Jurkat, Clone E6-1 (cell line): ENCODE measurements around the gene TRANK1.
"Not testable (repeated sequence)": the region's sequence is repeated elsewhere in the genome, so short reads cannot be mapped to it uniquely, and the experiment has no call there.

ENCODE experiments used
- DNase-seq: peaks from one replicate; pipeline ENCODE4 v3.0.0-alpha.2; 2011; ENCODE audit warnings: low read depth, low spot score
- H3K4me3 ChIP-seq: 2 replicates; pipeline ENCODE4 v1.5.1; 2011; ENCODE audit warnings: mild to moderate bottlenecking, low read length, control low read depth, moderate library complexity

Gene TRANK1

GRCh38 chr3:36923981-36924743, 20.7 kb downstream of the TRANK1 start:
- H3K4me3 ChIP-seq = no peak overlapping the region

GRCh38 chr3:36923523-36923943, 21.3 kb downstream of the TRANK1 start:
- no peak overlapping the region for H3K4me3 ChIP-seq
- DNase-seq = no peak

More at GRCh38 chr3:36923981-36924743, 20.7 kb downstream of the TRANK1 start:
- no peak for DNase-seq

GRCh38 chr3:36920884-36921567, 23.8 kb downstream of the TRANK1 start:
- H3K4me3 ChIP-seq = no peak overlapping the region
- DNase-seq = no peak

GRCh38 chr3:36919439-36920160, 25.3 kb downstream of the TRANK1 start:
- DNase-seq = no peak
- no peak overlapping the region for H3K4me3 ChIP-seq

GRCh38 chr3:36918050-36918449, 26.8 kb downstream of the TRANK1 start:
- H3K4me3 ChIP-seq = no peak overlapping the region
- no peak for DNase-seq

- peak; percentile 89 for DNase-seq
- peak overlapping the region; percentile 36 for H3K4me3 ChIP-seq
Observed at GRCh38 chr3:36911990-36912804, 32.7 kb downstream of the TRANK1 start.

- DNase-seq = no peak
Observed at GRCh38 chr3:36909666-36910065, 35.2 kb downstream of the TRANK1 start.

GRCh38 chr3:36909181-36909580, 35.7 kb downstream of the TRANK1 start:
- no peak for DNase-seq
- no peak overlapping the region for H3K4me3 ChIP-seq

More at GRCh38 chr3:36909666-36910065, 35.2 kb downstream of the TRANK1 start:
- no peak overlapping the region for H3K4me3 ChIP-seq

- peak overlapping the region; percentile 52 for H3K4me3 ChIP-seq
- no peak for DNase-seq
Observed at GRCh38 chr3:36908647-36909180, 36.1 kb downstream of the TRANK1 start.

- peak overlapping the region; percentile 52 for H3K4me3 ChIP-seq
- peak; percentile 42 for DNase-seq
Observed at GRCh38 chr3:36907911-36908646, 36.8 kb downstream of the TRANK1 start.

- no peak overlapping the region for H3K4me3 ChIP-seq
- DNase-seq = peak; percentile 72
Observed at GRCh38 chr3:36906504-36907149, 38.2 kb downstream of the TRANK1 start.

GRCh38 chr3:36905545-36905944, 39.3 kb downstream of the TRANK1 start:
- no peak for DNase-seq
- no peak overlapping the region for H3K4me3 ChIP-seq

GRCh38 chr3:36904641-36905040, 40.2 kb downstream of the TRANK1 start:
- no peak for DNase-seq
- no peak overlapping the region for H3K4me3 ChIP-seq

GRCh38 chr3:36904065-36904464, 40.8 kb downstream of the TRANK1 start:
- not testable (repeated sequence) for H3K4me3 ChIP-seq

GRCh38 chr3:36903119-36903882, 41.6 kb downstream of the TRANK1 start:
- no peak for DNase-seq
- H3K4me3 ChIP-seq = no peak overlapping the region

More at GRCh38 chr3:36904065-36904464, 40.8 kb downstream of the TRANK1 start:
- DNase-seq = not testable (repeated sequence)

- DNase-seq = no peak
- no peak overlapping the region for H3K4me3 ChIP-seq
Observed at GRCh38 chr3:36901588-36901987, 43.3 kb downstream of the TRANK1 start.
